NB4 (cell line): ENCODE results near the gene HLTF.

Experiments
- CTCF ChIP-seq: IDR thresholded peaks from one replicate; pipeline ENCODE4 v1.5.1; 2012; ENCODE audit warnings: low read depth, low read length
- MAX ChIP-seq: IDR thresholded peaks from 2 replicates; pipeline ENCODE4 v1.6.1; 2011; ENCODE audit warnings: low read depth, low read length
- MYC ChIP-seq: IDR thresholded peaks from 2 replicates; pipeline ENCODE4 v1.6.1; 2011; ENCODE audit warnings: low read depth, low read length
- POLR2A ChIP-seq: IDR thresholded peaks from 2 replicates; pipeline ENCODE4 v1.6.1; 2011; ENCODE audit warnings: mild to moderate bottlenecking; ENCODE audit not compliant: insufficient read length; ENCODE audit errors: extremely low read depth

- TF ChIP-seq CTCF (no peak), POLR2A (no peak), MAX (no peak), MYC (no peak)
These were observed 45.3 kb upstream of the HLTF start for GRCh38 chr3:149131589-149131988.
